WTC11 (cell line): Measurements from ENCODE around the gene TMEM204.

Experiments
- ESRRA ChIP-seq: sonication (generic); formaldehyde crosslinking; IDR thresholded peaks from 2 replicates; pipeline ENCODE4 v1.8.1; 2022; ENCODE audit warnings: mild to moderate bottlenecking, missing genetic modification reagents, borderline replicate concordance
- FOXJ3 ChIP-seq: sonication (generic); formaldehyde crosslinking; IDR thresholded peaks from 2 replicates; pipeline ENCODE4 v1.9.0; 2021; ENCODE audit warnings: missing genetic modification reagents, mild to moderate bottlenecking, borderline replicate concordance
- IRF2 ChIP-seq: sonication (generic); formaldehyde crosslinking; IDR thresholded peaks from 2 replicates; pipeline ENCODE4 v1.8.0; 2022; ENCODE audit warnings: low read depth, missing genetic modification reagents, borderline replicate concordance
- JUN ChIP-seq: sonication (generic); formaldehyde crosslinking; IDR thresholded peaks from 2 replicates; pipeline ENCODE4 v1.8.0; 2023; ENCODE audit warnings: mild to moderate bottlenecking, missing genetic modification reagents
- KAT7 ChIP-seq: sonication (generic); formaldehyde crosslinking; IDR thresholded peaks from 2 replicates; pipeline ENCODE4 v1.8.1; 2023; ENCODE audit warnings: missing genetic modification reagents, mild to moderate bottlenecking, borderline replicate concordance
- ZNF219 ChIP-seq: sonication (generic); formaldehyde crosslinking; IDR thresholded peaks from 2 replicates; pipeline ENCODE4 v1.8.0; 2023; ENCODE audit warnings: missing genetic modification reagents, mild to moderate bottlenecking, borderline replicate concordance
- TF ChIP-seq, protein P1 (sequence below): fragments of 200-600 bp; IDR thresholded peaks from 2 replicates; pipeline ENCODE4 v1.8.0; 2022; ENCODE audit warnings: antibody characterized with exemption
- TF ChIP-seq, protein P2 (sequence below): sonication (generic); formaldehyde crosslinking; IDR thresholded peaks from 2 replicates; pipeline ENCODE4 v1.8.1; 2022; ENCODE audit warnings: mild to moderate bottlenecking, missing genetic modification reagents, moderate library complexity, borderline replicate concordance
- TF ChIP-seq, protein P3 (sequence below): sonication (generic); formaldehyde crosslinking; IDR thresholded peaks from 2 replicates; pipeline ENCODE4 v1.8.1; 2022; ENCODE audit warnings: mild to moderate bottlenecking, moderate library complexity, missing genetic modification reagents

DNA sequence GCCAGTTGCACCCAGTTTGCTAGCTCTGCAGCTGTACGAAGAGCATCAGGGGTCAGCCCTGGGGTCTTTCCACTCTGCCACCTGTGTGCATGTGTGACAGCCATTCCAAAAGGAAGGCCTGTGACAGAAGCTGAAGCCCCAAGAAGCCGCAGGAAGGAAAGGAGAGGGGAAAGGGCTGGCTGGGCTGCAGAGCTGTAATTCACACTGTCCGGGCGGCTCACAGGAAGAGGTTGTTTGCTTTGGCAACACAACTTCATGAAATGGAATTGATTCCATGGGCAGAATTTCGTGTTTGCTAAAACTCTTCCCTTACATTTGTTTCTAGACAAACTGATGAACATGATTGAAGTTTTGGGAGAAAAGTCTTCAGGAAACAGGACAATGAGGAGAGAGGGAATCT is 14.8 kb downstream of the TMEM204 start:
- TF ChIP-seq, protein P1, sequence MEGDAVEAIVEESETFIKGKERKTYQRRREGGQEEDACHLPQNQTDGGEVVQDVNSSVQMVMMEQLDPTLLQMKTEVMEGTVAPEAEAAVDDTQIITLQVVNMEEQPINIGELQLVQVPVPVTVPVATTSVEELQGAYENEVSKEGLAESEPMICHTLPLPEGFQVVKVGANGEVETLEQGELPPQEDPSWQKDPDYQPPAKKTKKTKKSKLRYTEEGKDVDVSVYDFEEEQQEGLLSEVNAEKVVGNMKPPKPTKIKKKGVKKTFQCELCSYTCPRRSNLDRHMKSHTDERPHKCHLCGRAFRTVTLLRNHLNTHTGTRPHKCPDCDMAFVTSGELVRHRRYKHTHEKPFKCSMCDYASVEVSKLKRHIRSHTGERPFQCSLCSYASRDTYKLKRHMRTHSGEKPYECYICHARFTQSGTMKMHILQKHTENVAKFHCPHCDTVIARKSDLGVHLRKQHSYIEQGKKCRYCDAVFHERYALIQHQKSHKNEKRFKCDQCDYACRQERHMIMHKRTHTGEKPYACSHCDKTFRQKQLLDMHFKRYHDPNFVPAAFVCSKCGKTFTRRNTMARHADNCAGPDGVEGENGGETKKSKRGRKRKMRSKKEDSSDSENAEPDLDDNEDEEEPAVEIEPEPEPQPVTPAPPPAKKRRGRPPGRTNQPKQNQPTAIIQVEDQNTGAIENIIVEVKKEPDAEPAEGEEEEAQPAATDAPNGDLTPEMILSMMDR, result no peak
- TF ChIP-seq KAT7 (CRISPR knock-in tag) (no peak), ZNF219 (CRISPR knock-in tag) (no peak), JUN (CRISPR knock-in tag) (no peak), ESRRA (CRISPR knock-in tag) (no peak), IRF2 (CRISPR knock-in tag) (no peak), FOXJ3 (CRISPR knock-in tag) (no peak)
- TF ChIP-seq, protein P2, sequence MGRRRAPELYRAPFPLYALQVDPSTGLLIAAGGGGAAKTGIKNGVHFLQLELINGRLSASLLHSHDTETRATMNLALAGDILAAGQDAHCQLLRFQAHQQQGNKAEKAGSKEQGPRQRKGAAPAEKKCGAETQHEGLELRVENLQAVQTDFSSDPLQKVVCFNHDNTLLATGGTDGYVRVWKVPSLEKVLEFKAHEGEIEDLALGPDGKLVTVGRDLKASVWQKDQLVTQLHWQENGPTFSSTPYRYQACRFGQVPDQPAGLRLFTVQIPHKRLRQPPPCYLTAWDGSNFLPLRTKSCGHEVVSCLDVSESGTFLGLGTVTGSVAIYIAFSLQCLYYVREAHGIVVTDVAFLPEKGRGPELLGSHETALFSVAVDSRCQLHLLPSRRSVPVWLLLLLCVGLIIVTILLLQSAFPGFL (CRISPR knock-in tag), result no peak
- TF ChIP-seq, protein P3, sequence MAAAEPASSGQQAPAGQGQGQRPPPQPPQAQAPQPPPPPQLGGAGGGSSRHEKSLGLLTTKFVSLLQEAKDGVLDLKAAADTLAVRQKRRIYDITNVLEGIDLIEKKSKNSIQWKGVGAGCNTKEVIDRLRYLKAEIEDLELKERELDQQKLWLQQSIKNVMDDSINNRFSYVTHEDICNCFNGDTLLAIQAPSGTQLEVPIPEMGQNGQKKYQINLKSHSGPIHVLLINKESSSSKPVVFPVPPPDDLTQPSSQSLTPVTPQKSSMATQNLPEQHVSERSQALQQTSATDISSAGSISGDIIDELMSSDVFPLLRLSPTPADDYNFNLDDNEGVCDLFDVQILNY (CRISPR knock-in tag), result no peak
